CD4-positive, alpha-beta T cell (primary cell): ENCODE results near the gene RIBC2. TPM values are rescaled to one million over a fixed set of nuclear protein-coding genes. Genes with fewer than 3 reads are reported as not detected.

Experiments used
- ATAC-seq: fragments of 200-7000 bp; cut with Tn5 transposase; one replicate; pipeline ENCODE4 v1.10.0; 2022; ENCODE audit warnings: mild to moderate bottlenecking; ENCODE audit not compliant: poor library complexity
- CTCF ChIA-PET: fragments of 350-600 bp; sonication (Branson Sonifier 250); formaldehyde crosslinking; loops from one replicate; lab custom pipeline; 2021; ENCODE audit warnings: antibody characterized with exemption, inconsistent platforms; lab: Charles Lee
- POLR2A ChIA-PET: fragments of 350-600 bp; sonication (Branson Sonifier 250); formaldehyde crosslinking; loops from one replicate; lab custom pipeline; 2021; ENCODE audit warnings: antibody characterized with exemption, inconsistent platforms; lab: Charles Lee
- DNase-seq, 14 experiments: peaks; one replicate each; pipeline ENCODE4 v3.0.0-alpha.2; 2013 to 2020; ENCODE audit warnings: mixed read lengths in 2 of 14
- H3K27ac ChIP-seq, 2 donors: one replicate each; pipeline versions ENCODE4 v1.5.1 to v1.7.0; 2013; ENCODE audit warnings: low read length in 2 of 2, low read depth in 1 of 2, mild to moderate bottlenecking in 1 of 2
- H3K27me3 ChIP-seq, 2 experiments: 1 replicate in 1 of 2; 2 replicates in 1 of 2; pipeline versions ENCODE4 v1.6.1 to v1.7.0; 2013; ENCODE audit warnings: low read length in 2 of 2, control low read depth in 1 of 2, mild to moderate bottlenecking in 1 of 2, moderate library complexity in 1 of 2; ENCODE audit not compliant: insufficient read depth in 2 of 2, control insufficient read depth in 1 of 2
- H3K36me3 ChIP-seq: one replicate; pipeline ENCODE4 v1.6.1; 2013; ENCODE audit warnings: low read length, control low read depth; ENCODE audit not compliant: insufficient read depth
- H3K4me1 ChIP-seq: one replicate; pipeline ENCODE4 v1.6.1; 2013; ENCODE audit warnings: low read length, control low read depth; ENCODE audit not compliant: insufficient read depth
- H3K4me3 ChIP-seq: one replicate; pipeline ENCODE4 v1.5.1; 2013; ENCODE audit warnings: mild to moderate bottlenecking, low read length, moderate library complexity
- H3K9me3 ChIP-seq, 2 experiments: 1 replicate in 1 of 2; 2 replicates in 1 of 2; pipeline versions ENCODE4 v1.6.1 to v1.7.0; 2013; ENCODE audit warnings: low read length in 2 of 2, mild to moderate bottlenecking in 2 of 2, control low read depth in 1 of 2, moderate library complexity in 1 of 2; ENCODE audit not compliant: control insufficient read depth in 1 of 2, insufficient read depth in 1 of 2
- H3K27ac Mint-ChIP-seq: one replicate; pipeline ENCODE4 v1.8.0; 2020; ENCODE audit warnings: mixed read lengths
- H3K27me3 Mint-ChIP-seq: one replicate; pipeline ENCODE4 v1.8.0; 2021; ENCODE audit warnings: mixed read lengths
- H3K36me3 Mint-ChIP-seq: one replicate; pipeline ENCODE4 v1.8.0; 2021; ENCODE audit warnings: low read depth, mixed read lengths
- H3K4me1 Mint-ChIP-seq: one replicate; pipeline ENCODE4 v1.8.0; 2021; ENCODE audit warnings: low read depth, mixed read lengths
- H3K4me3 Mint-ChIP-seq: one replicate; pipeline ENCODE4 v1.8.0; 2020; ENCODE audit warnings: mild to moderate bottlenecking, mixed read lengths
- H3K9me3 Mint-ChIP-seq: one replicate; pipeline ENCODE4 v1.8.0; 2020; ENCODE audit warnings: mixed read lengths
- intact Hi-C, 2 experiments: fragments of 100-400 bp; cut with DNase I in 1 of 2; cut with micrococcal nuclease in 1 of 2; formaldehyde crosslinking; loops; one replicate each; pipeline versions ENCODE4 v1.15.1 to v1.9.0; 2023 to 2025; cut with DNase I, micrococcal nuclease
- total RNA-seq, 174 experiments: library from RNA in 2 of 174; stranded (reverse) in 2 of 174; gene quantifications; one replicate each; pipeline ENCODE4 v1.2.3 and lab custom pipeline; 2021 to 2026
- TF ChIP-seq, protein P1 (sequence below): fragments of 200-600 bp; IDR thresholded peaks from one replicate; pipeline ENCODE4 v1.8.0; 2022; ENCODE audit warnings: antibody characterized with exemption, mild to moderate bottlenecking

The RIBC2 gene
- total RNA-seq, 2 experiments from 2014 or later, result 0.41 TPM; not detected in 1

DNA sequence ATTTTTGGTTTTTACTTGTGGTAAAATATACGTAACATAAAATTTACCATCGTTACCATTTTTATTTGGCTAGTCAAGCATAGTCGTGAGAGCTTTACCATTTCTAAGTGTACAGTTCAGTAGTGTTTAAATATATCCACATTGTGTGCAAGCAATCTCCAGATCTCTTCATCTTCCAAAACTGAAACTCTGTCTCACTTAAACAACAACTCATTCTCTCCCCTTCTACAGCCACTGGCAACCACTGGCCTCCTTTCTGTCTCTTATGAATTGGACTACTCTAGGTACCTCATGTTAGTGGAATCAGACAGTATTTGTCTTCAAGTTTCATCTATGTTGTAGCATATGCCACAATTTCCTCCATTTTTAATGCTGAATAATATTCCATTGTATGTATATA, 37.5 kb upstream of the RIBC2 start:
- intact Hi-C loops, result no loop called here
- Mint-ChIP-seq H3K4me1 (no peaks in the 10 kb centered on the region), H3K36me3 (no peaks in the 10 kb centered on the region), H3K4me3 (no peak overlapping the region), H3K9me3 (no peaks in the 10 kb centered on the region), H3K27ac (no peak overlapping the region), H3K27me3 (no peaks in the 10 kb centered on the region)
- Histone ChIP-seq H3K4me3 (no peak overlapping the region), H3K9me3 (no peaks in the 10 kb centered on the region), H3K4me1 (no peaks in the 10 kb centered on the region), H3K27ac (no peak overlapping the region), H3K27me3 (no peaks in the 10 kb centered on the region), H3K36me3 (no peaks in the 10 kb centered on the region)
- ATAC-seq (no peak), DNase-seq (no peak)
- POLR2A ChIA-PET, result no interaction called here
- CTCF ChIA-PET, result interaction anchor here (1.2 kb wide), 1 partner anchor 76 kb away, joined by 3 read pairs; no protein-coding TSS in a partner anchor
- TF ChIP-seq, protein P1, sequence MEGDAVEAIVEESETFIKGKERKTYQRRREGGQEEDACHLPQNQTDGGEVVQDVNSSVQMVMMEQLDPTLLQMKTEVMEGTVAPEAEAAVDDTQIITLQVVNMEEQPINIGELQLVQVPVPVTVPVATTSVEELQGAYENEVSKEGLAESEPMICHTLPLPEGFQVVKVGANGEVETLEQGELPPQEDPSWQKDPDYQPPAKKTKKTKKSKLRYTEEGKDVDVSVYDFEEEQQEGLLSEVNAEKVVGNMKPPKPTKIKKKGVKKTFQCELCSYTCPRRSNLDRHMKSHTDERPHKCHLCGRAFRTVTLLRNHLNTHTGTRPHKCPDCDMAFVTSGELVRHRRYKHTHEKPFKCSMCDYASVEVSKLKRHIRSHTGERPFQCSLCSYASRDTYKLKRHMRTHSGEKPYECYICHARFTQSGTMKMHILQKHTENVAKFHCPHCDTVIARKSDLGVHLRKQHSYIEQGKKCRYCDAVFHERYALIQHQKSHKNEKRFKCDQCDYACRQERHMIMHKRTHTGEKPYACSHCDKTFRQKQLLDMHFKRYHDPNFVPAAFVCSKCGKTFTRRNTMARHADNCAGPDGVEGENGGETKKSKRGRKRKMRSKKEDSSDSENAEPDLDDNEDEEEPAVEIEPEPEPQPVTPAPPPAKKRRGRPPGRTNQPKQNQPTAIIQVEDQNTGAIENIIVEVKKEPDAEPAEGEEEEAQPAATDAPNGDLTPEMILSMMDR, result no peak

DNA sequence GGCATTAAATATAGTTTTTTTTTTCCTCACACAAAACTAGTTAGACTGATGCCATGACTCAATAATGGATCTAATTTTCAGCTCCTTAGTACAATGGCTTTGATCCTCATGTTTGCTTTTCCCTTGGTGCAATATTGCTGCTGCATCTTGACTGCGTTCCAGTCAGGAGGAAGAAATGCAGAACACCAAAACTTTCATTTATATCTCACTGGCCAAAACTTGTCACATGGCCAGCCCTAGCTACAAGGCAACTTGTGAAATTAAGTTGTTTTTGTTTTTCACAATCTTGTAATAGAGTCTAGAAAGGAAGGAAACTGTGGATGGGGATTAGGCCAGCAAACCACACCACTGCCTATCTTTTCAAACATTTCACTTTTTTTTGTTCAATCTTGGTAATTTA, 36.8 kb upstream of the RIBC2 start:
- TF ChIP-seq, protein P1, result no peak
- ChIA-PET CTCF (no interaction called here), POLR2A (no interaction called here)
- no peak for ATAC-seq
- no peaks in the 10 kb centered on the region for H3K4me1 ChIP-seq
- Mint-ChIP-seq H3K9me3 (no peaks in the 10 kb centered on the region), H3K4me1 (no peaks in the 10 kb centered on the region), H3K27me3 (no peaks in the 10 kb centered on the region), H3K27ac (no peak overlapping the region), H3K36me3 (no peaks in the 10 kb centered on the region), H3K4me3 (no peak overlapping the region)
- no peaks in the 10 kb centered on the region for H3K27me3 ChIP-seq
- intact Hi-C loops, result no loop called here
- H3K9me3 ChIP-seq, result no peaks in the 10 kb centered on the region
- H3K27ac ChIP-seq, result no peak overlapping the region
- DNase-seq, result peak in 2 of 14 experiments; percentile 14 to 20
- no peak overlapping the region for H3K4me3 ChIP-seq
- H3K36me3 ChIP-seq, result no peaks in the 10 kb centered on the region

DNA sequence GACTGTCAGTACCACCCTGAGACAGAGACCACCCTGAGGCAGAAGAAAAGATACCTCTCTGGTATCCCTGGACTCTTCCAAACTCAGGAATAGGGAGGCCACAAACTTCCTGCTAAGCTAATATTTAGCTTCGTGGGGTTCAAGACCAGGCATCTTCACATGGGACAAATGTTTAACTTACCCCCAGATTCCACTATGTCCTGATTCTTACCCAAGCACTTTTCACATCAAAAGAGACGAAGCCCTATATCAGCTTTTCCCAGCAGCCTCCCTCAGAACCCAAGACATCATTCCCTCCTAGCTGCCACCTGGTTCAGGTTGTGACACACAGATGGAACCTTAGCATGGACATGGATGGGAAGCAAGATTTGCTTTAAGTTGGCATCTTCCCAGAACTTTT, 32.1 kb upstream of the RIBC2 start:
- Histone ChIP-seq H3K4me3 (no peak overlapping the region), H3K36me3 (no peaks in the 10 kb centered on the region), H3K4me1 (no peaks in the 10 kb centered on the region), H3K27me3 (no peaks in the 10 kb centered on the region), H3K9me3 (no peaks in the 10 kb centered on the region), H3K27ac (no peak overlapping the region)
- ATAC-seq, result no peak
- Mint-ChIP-seq H3K27ac (no peak overlapping the region), H3K4me3 (no peak overlapping the region), H3K36me3 (no peaks in the 10 kb centered on the region), H3K27me3 (peaks cover 6% of the 10 kb centered on the region), H3K9me3 (no peaks in the 10 kb centered on the region), H3K4me1 (no peaks in the 10 kb centered on the region)
- TF ChIP-seq, protein P1, result no peak
- intact Hi-C loops, result no loop called here
- DNase-seq, result no peak
- POLR2A ChIA-PET, result no interaction called here
- CTCF ChIA-PET, result interaction anchor here (1.1 kb wide), 1 partner anchor 55 kb away, joined by 4 read pairs; no protein-coding TSS in a partner anchor
